Uterus (tissue), 2 donors: Measurements from ENCODE around the gene SIAH2.

Source experiments
- CTCF ChIP-seq, 4 experiments: fragments of 200-600 bp in 2 of 4; fragments of 450-650 bp in 2 of 4; sonication (generic) in 2 of 4; IDR thresholded peaks; one replicate each; pipeline ENCODE4 v1.5.1; 2016 to 2019; ENCODE audit warnings: antibody characterized with exemption in 4 of 4, mild to moderate bottlenecking in 2 of 4, moderate library complexity in 1 of 4
- POLR2A ChIP-seq, 2 donors: fragments of 450-650 bp; IDR thresholded peaks; one replicate each; pipeline ENCODE4 v1.6.1; 2016; ENCODE audit warnings: antibody characterized with exemption in 2 of 2, mild to moderate bottlenecking in 1 of 2, moderate library complexity in 1 of 2

GRCh38 chr3:150745832-150746231 is 17.1 kb downstream of the SIAH2 start:
- TF ChIP-seq CTCF (IDR thresholded peaks at IDR 0.05) (no peak), POLR2A (IDR thresholded peaks at IDR 0.05) (no peak)
